GM21390 (cell line): Measurements from ENCODE around the gene EDA.

Experiments
- ATAC-seq: cut with Tn5 transposase; IDR thresholded peaks from one replicate; pipeline ENCODE4 v1.9.1; 2021; ENCODE audit not compliant: unreplicated experiment

The EDA gene

DNA sequence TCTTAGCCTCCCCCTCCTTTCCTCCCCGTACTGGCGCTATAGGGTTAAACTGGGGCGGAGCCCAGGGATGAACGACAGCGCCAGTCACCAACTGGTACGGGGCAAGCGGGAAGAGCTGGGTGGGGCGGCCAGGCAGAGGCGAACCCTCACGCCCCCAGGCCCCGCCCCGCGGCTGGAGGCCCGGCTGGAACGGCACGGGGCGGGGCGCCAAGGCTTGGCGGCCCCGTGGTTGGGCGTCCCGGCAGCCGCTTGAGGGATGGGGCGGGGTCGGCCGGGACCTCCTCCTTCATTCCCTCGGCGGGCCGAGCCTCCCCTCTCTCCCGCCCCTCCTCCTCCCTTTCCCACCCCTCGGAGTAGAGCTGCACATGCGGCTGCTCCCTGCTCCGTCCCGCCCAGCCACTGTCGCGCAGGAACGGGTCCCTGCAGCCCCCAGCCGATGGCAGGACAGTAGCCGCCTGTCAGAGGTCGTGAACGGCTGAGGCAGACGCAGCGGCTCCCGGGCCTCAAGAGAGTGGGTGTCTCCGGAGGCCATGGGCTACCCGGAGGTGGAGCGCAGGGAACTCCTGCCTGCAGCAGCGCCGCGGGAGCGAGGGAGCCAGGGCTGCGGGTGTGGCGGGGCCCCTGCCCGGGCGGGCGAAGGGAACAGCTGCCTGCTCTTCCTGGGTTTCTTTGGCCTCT, at the start of gene EDA:
TSS of gene EDA (plus strand) at position 335 of the 678 bp plus-strand sequence.
- peak; percentile 88 for ATAC-seq

GRCh38 chrX:69568828-69569227, 47.1 kb upstream of the EDA start:
- no peak for ATAC-seq

GRCh38 chrX:69597399-69597798, 18.5 kb upstream of the EDA start:
- no peak for ATAC-seq

DNA sequence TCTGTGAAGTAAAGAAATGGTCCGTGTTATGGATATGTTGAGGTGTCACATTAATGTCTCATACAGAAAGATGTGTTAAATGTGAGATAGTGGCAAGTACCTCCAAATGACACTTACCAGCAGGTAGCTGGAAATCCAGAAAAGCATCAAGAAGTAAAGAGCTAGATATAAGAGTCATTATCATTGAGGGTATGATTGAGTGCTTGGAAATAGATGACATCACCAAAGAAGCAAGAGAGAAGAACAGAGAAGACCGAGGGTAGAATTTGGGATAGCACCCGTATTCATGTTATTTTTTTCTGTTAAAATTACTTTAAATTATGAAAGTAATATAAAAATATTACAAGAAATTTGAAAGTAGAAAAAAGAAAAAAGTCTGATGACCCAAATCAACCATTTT, 15.7 kb upstream of the EDA start:
- no peak for ATAC-seq

GRCh38 chrX:69603566-69604194, 12.2 kb upstream of the EDA start:
- no peak for ATAC-seq

DNA sequence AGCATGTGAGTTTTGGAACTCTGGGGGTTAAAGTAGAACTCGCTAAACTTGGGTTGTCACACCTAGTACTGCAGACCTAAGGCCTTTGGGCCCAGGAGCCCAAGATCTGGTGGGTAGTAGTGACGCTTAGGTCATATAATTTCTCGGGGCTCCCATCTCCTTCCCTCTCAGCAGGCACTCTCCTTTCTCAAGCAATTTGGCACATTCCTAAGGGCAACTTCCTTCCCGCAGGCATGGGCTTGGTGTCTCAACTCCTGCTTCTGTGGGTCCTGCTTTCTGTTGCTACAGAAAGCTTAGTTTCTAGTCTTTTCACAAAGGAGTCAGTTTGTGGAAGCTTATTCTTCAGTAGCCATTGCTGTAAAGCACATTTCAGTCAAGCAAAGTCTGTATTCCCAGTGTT, 10.4 kb upstream of the EDA start:
- no peak for ATAC-seq

DNA sequence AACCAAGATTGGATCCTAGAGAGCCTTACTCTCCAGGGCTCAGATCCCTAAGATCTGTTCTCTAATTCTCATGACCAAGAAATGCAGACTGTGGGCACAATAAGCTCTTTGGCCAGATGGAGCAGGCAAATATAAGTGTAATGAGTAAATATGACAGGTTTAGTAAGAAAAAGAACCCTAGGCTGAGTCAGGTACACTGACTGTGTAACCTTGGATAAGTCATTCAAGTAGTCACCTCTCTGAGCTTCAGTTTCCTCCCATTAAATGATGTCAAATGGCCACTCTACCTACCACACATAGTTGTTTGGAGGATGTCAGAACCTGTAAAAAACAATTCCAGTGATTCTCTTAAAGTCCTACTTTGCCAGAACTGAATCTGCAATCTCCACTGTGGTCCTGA, 8.3 kb upstream of the EDA start:
- no peak for ATAC-seq

- no peak for ATAC-seq
These were observed 2.0 kb upstream of the EDA start for GRCh38 chrX:69613946-69614345.

GRCh38 chrX:69614886-69615285, 1.0 kb upstream of the EDA start:
- no peak for ATAC-seq

DNA sequence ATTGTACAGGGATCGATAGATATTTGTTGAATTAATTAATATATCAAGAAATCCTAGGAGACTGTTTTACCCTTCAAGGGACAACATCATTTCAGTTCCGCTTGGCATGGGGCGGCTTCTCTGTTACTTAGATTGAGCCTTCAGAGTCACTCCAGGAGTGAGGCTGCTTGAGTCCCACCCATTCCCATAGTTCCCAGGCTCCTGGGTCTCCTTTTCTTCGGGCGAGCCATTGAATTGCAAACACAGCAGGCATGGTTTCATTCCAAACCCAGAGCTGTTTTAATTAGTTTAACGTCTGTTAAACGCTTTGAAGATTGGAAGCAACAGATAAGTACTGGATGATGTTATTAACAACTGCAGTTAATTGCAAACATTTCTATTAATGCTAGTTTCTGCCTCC, 571 bp upstream of the EDA start:
- no peak for ATAC-seq

GRCh38 chrX:69616457-69617203, 717 bp downstream of the EDA start:
- ATAC-seq, result no peak

- no peak for ATAC-seq
These were observed 2.9 kb downstream of the EDA start for GRCh38 chrX:69618803-69619202.

DNA sequence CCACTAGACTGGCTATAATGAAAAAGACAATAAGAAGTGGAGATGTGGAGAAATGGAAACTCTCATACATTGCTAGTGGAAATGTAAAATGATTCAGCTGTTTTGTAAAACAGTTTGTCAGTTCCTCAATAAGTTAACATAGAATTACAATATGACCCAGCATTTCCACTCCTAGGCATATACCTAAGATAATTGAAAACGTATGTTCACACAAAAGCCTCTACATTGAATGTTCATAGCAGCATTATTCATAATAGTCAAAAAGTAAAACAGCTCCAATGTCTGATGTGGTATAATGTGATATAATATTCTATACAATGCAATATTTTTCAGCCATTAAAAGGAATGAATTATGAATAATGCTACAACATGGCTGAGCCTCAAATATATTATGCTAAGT, 10.2 kb downstream of the EDA start:
- ATAC-seq, result no peak

GRCh38 chrX:69627744-69628143, 11.8 kb downstream of the EDA start:
- no peak for ATAC-seq

DNA sequence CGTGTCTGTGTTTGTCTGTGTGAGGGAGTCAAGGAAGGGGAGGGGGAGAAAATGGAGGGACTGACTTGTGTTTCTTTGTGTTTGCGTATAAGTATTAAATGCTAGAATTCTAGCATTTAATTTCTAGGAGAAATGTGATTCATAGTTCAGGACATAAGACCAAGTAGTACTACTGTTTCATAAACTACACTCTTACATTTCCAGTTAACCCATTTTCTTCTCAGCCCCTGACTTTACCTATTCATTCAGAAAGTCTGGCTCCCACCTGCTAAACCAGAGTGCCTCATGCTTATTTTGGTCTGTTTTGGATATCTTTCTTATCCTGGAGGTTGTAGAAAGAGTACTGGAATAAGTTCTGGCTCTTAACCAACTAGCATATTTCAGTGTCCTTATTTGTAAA, 14.2 kb downstream of the EDA start:
- no peak for ATAC-seq

DNA sequence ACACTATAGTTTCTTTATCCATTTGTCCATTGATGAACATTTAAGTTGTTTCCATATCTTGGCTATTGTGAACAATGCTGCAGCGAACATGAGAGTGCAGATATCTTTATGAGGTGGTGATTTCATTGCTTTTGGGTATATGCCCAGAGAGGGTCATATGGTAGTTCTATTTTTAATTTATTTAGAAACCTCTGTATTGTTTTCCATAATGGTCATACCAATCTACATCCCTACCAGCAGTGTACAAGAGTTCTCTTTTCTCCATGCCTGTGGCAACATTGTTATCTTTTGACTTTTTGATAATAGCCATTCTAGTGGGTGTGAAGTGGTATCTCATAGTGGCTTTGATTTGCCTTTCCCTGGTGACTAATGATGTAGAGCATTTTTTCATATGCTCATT, 48.8 kb downstream of the EDA start:
- ATAC-seq, result no peak

- ATAC-seq, result no peak
These were observed 54.2 kb downstream of the EDA start for GRCh38 chrX:69670001-69670555.

GRCh38 chrX:69674891-69675290, 59.0 kb downstream of the EDA start:
- ATAC-seq, result no peak

DNA sequence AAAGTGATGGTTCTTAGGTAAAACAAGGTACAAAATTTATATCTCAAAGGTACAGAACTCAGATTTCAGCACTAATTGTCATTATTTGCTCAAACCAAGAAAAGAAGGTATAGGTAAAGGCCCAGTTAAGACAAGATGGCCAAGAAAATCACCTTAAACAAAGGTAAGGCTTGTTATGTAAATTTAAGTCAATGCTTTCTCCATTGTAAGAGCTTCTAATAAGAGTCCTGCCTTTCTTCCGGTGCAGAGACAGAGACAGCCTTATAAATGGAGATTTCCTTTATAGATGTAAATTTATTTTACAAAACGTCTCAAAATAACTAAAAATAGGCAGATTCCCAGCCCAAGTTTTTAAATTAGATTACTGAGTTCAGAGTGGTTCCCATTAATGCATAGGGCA, 89.9 kb downstream of the EDA start:
- no peak for ATAC-seq

DNA sequence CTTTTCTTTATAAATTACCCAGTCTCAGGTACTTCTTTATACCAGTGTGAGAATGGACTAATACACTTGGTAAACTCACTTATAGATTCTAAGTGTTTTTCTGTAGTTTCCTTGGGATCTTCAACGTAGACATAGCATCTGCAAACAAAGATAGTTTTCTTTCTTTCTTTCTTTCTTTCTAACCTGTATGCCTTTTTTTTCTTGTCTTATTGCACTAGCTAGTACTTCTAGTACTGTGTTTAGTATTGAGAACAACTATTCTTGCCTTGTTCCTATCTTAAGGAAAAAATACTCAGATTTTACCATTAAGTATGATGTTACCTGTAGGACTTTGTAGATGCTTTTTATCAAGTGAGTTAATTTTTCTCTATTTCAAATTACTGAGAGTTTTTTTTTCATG, 102.2 kb downstream of the EDA start:
- ATAC-seq, result no peak

DNA sequence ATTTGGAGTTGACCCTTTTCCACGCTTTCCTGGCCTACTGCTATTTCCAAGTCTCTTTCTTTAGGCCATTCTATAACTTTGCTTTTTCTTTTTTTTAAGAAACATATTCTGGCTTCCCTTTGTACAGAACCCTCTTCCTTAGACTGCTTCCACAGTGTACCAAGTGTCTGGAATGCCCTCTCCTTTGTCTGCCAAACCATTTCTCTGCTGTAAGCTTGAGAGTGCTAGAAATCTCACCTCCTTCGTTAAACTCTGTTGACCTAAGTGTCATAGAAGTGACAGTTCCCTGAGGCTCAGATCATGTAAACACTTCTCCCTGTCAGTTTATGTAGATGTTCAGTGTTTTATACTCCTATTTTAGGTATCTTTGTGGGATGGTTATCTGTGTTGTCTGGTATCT, 108.4 kb downstream of the EDA start:
- no peak for ATAC-seq

DNA sequence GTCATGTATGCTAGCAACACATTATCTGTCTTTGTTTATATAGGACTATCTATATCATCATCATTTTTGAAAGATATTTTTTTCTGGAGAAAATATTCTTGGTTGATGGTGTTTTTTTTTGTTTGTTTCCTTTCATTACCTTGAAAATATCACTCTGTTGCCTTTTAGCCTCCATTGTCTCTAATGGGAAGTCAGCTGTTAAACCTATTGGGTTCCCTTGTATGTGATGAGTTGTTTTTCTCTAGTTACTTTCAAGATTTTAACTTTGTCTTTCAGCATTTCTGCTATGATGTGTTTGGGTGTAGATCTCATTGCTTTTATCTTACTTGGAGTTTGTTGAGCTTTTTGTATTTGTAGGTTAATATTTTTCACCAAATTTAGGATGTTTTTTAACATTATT, 124.4 kb downstream of the EDA start:
- no peak for ATAC-seq
